ENCODE results near the gene NAGLU. TPM values are rescaled to one million over a fixed set of nuclear protein-coding genes. Genes with fewer than 3 reads are reported as not detected.

The NAGLU gene
- total and polyA plus RNA-seq, 2 experiments from 2014 or later = 12.0 to 31.2 TPM

GRCh38 chr17:42541041-42541833, 5.2 kb downstream of the NAGLU start:
- peaks cover 25% of the 10 kb centered on the region for H3K36me3 Mint-ChIP-seq (ENCODE audit: low read depth)
- no peak for ATAC-seq
- TF ChIP-seq ZNF462 (CRISPR knock-in tag; IDR thresholded peaks at IDR 0.05) (no peak), EZH2 (IDR thresholded peaks at IDR 0.05; ENCODE audit: low read depth, unreplicated experiment) (no peak), ETS1 (IDR thresholded peaks at IDR 0.05) (no peak), NANOG (IDR thresholded peaks at IDR 0.05; ENCODE audit: borderline replicate concordance) (no peak), ZNF331 (CRISPR knock-in tag; IDR thresholded peaks at IDR 0.05; ENCODE audit: low read depth) (no peak), REST (IDR thresholded peaks at IDR 0.05; ENCODE audit: unreplicated experiment) (no peak), STAT1 (IDR thresholded peaks at IDR 0.05; ENCODE audit: unreplicated experiment) (no peak), EZH2phosphoT487 (IDR thresholded peaks at IDR 0.05; ENCODE audit: unreplicated experiment) (no peak), CREB1 (CRISPR knock-in tag; IDR thresholded peaks at IDR 0.05; ENCODE audit: low read depth) (no peak), ZNF114 (CRISPR knock-in tag; IDR thresholded peaks at IDR 0.05) (no peak), JUNB (IDR thresholded peaks at IDR 0.05; ENCODE audit: unreplicated experiment) (no peak), CTCF (conservative IDR thresholded peaks at IDR 0.05; ENCODE audit: low read depth in 2 of 2) (no peak), POLR2AphosphoS5 (IDR thresholded peaks at IDR 0.05; ENCODE audit: low read depth) (no peak)

More at GRCh38 chr17:42541041-42541833, 5.2 kb downstream of the NAGLU start:
- Mint-ChIP-seq H3K4me1 (peaks cover 11% of the 10 kb centered on the region), H3K27me3 (ENCODE audit: insufficient read depth, low read depth, poor library complexity) (peaks cover 6% of the 10 kb centered on the region), H3K27ac (no peak overlapping the region), H3K9me3 (no peaks in the 10 kb centered on the region; the same call in 2 of the 3 replicates), H3K4me3 (no peak overlapping the region)
- H3K27ac ChIP-seq (ENCODE audit: low read depth) = no peak overlapping the region
- DNase-seq (ENCODE audit: low spot score) = no peak
- H4K20me1 ChIP-seq (replicated peaks; ENCODE audit: insufficient read depth) = no peaks in the 10 kb centered on the region
- H3K4me3 ChIP-seq = no peak overlapping the region
- no peak overlapping the region for H3K4me2 ChIP-seq
- no peaks in the 10 kb centered on the region for H3K79me2 ChIP-seq (replicated peaks; ENCODE audit: insufficient read depth)
- H2AFZ ChIP-seq = no peak overlapping the region
- H3F3A ChIP-seq (replicated peaks; ENCODE audit: low read depth) = 0 out of 2 replicates have a peak, but pooled peaks cover 12% of the 10 kb centered on the region
- H3K36me3 ChIP-seq (ENCODE audit: insufficient read depth) = no peaks in the 10 kb centered on the region
- no peaks in the 10 kb centered on the region for H3K27me3 ChIP-seq (ENCODE audit: insufficient read depth)
- H3K9me2 ChIP-seq (ENCODE audit: insufficient read depth) = no peaks in the 10 kb centered on the region
- H3K4me1 ChIP-seq (ENCODE audit: insufficient read depth) = peaks cover 7% of the 10 kb centered on the region; the same call in 1 of the 2 replicates
